Lower leg skin (tissue), 3 donors: ENCODE measurements around the gene CDK8.

Experiments
- POLR2A ChIP-seq, 2 donors: fragments of 450-650 bp; IDR thresholded peaks; one replicate each; pipeline ENCODE4 v1.6.1; 2016 to 2017; ENCODE audit warnings: antibody characterized with exemption in 2 of 2, mild to moderate bottlenecking in 1 of 2, moderate library complexity in 1 of 2
- TF ChIP-seq, protein P1 (sequence below), 3 donors: fragments of 450-650 bp; IDR thresholded peaks; one replicate each; pipeline ENCODE4 v1.5.1; 2016; ENCODE audit warnings: antibody characterized with exemption in 3 of 3, mild to moderate bottlenecking in 3 of 3, moderate library complexity in 2 of 3

DNA sequence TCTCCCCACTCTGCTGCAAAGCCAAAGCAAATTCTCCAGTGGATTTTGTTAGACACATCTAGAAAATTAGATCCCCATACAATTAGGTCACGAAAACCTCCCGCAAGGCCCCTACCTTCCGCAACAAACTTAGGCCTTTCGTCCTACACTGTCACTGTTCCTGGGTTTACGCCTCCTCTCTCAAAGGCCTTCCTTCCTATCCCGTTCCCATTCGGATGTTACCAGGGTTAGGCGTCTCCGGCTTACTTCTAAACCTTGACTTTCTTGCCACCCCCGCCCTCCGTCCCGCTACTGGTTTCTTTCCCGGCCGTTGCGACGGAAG, 32.6 kb upstream of the CDK8 start:
- no peak for TF ChIP-seq POLR2A (IDR thresholded peaks at IDR 0.05)
- TF ChIP-seq, protein P1, sequence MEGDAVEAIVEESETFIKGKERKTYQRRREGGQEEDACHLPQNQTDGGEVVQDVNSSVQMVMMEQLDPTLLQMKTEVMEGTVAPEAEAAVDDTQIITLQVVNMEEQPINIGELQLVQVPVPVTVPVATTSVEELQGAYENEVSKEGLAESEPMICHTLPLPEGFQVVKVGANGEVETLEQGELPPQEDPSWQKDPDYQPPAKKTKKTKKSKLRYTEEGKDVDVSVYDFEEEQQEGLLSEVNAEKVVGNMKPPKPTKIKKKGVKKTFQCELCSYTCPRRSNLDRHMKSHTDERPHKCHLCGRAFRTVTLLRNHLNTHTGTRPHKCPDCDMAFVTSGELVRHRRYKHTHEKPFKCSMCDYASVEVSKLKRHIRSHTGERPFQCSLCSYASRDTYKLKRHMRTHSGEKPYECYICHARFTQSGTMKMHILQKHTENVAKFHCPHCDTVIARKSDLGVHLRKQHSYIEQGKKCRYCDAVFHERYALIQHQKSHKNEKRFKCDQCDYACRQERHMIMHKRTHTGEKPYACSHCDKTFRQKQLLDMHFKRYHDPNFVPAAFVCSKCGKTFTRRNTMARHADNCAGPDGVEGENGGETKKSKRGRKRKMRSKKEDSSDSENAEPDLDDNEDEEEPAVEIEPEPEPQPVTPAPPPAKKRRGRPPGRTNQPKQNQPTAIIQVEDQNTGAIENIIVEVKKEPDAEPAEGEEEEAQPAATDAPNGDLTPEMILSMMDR (IDR thresholded peaks at IDR 0.05), result no peak
